ENCODE measurements around the gene LTBP1.

- TF ChIP-seq RAD21 (IDR thresholded peaks at IDR 0.05; ENCODE audit: low read depth) (no peak), EP300 (IDR thresholded peaks at IDR 0.05; ENCODE audit: borderline replicate concordance) (no peak), MAX (IDR thresholded peaks at IDR 0.05) (no peak), TCF12 (IDR thresholded peaks at IDR 0.05; ENCODE audit: low read depth) (no peak), CEBPB (IDR thresholded peaks at IDR 0.05) (no peak), CREB1 (IDR thresholded peaks at IDR 0.05; ENCODE audit: low read depth) (no peak), YY1 (IDR thresholded peaks at IDR 0.05; ENCODE audit: low read depth) (no peak), USF1 (IDR thresholded peaks at IDR 0.05) (no peak), FOXM1 (IDR thresholded peaks at IDR 0.05; ENCODE audit: borderline replicate concordance, low read depth) (no peak)
Measured at GRCh38 chr2:33009249-33009648, 62.5 kb downstream of the LTBP1 start.

Data from Ishikawa (cell line).